ENCODE measurements around the gene CCL14.
"Not testable (repeated sequence)": the region's sequence is repeated elsewhere in the genome, so short reads cannot be mapped to it uniquely, and the experiment has no call there.

The CCL14 gene

GRCh38 chr17:35986643-35987042 lies at the start of gene CCL14:
Gene CCL14 (minus strand): TSS chr17:35986729. CDS start chr17:35986649, 80 bp downstream.
- no peaks in the 10 kb centered on the region for H3K27me3 ChIP-seq (ENCODE audit: control insufficient read depth, insufficient read depth, low read length)
- no peak for DNase-seq (ENCODE audit: low read depth, low spot score)

GRCh38 chr17:36036235-36036634 lies 49.7 kb upstream of the CCL14 start:
- DNase-seq (ENCODE audit: low read depth, low spot score), result no peak
- Histone ChIP-seq H3K4me3 (ENCODE audit: low read length) (no peak overlapping the region), H3K9me3 (ENCODE audit: control insufficient read depth, insufficient read depth, low read length) (no peaks in the 10 kb centered on the region), H3K36me3 (ENCODE audit: control insufficient read depth, insufficient read depth, low read length) (no peaks in the 10 kb centered on the region), H3K27me3 (ENCODE audit: control insufficient read depth, insufficient read depth, low read length) (no peaks in the 10 kb centered on the region), H3K4me1 (ENCODE audit: control insufficient read depth, insufficient read depth, low read length) (no peaks in the 10 kb centered on the region), H3K27ac (ENCODE audit: low read length) (no peak overlapping the region)
- no CpG with 5 or more reads among the region's 4 CpGs for WGBS (ENCODE audit: insufficient coverage, insufficient read length)

More at GRCh38 chr17:35986643-35987042, at the start of gene CCL14:
- Histone ChIP-seq H3K4me3 (ENCODE audit: low read length) (no peak within 1 kb of the TSS), H3K27ac (ENCODE audit: low read length) (no peak within 1 kb of the TSS), H3K4me1 (ENCODE audit: control insufficient read depth, insufficient read depth, low read length) (no peaks in the 10 kb centered on the region), H3K9me3 (ENCODE audit: control insufficient read depth, insufficient read depth, low read length) (no peaks in the 10 kb centered on the region), H3K36me3 (ENCODE audit: control insufficient read depth, insufficient read depth, low read length) (no peaks in the 10 kb centered on the region)
- WGBS (ENCODE audit: insufficient coverage, insufficient read length), result no CpG with 5 or more reads among the region's 1 CpG

- no peak overlapping the region for H3K27ac ChIP-seq (ENCODE audit: low read length)
- H3K27me3 ChIP-seq (ENCODE audit: control insufficient read depth, insufficient read depth, low read length), result no peaks in the 10 kb centered on the region
- H3K9me3 ChIP-seq (ENCODE audit: control insufficient read depth, insufficient read depth, low read length), result no peaks in the 10 kb centered on the region
- H3K4me3 ChIP-seq (ENCODE audit: low read length), result no peak overlapping the region
- WGBS (ENCODE audit: insufficient coverage, insufficient read length), result no CpG with 5 or more reads among the region's 3 CpGs
- no peak for DNase-seq (ENCODE audit: low read depth, low spot score)
- no peaks in the 10 kb centered on the region for H3K4me1 ChIP-seq (ENCODE audit: control insufficient read depth, insufficient read depth, low read length)
- H3K36me3 ChIP-seq (ENCODE audit: control insufficient read depth, insufficient read depth, low read length), result no peaks in the 10 kb centered on the region
Measured at GRCh38 chr17:36034127-36034526, 47.6 kb upstream of the CCL14 start.

GRCh38 chr17:36030956-36031355 lies 44.4 kb upstream of the CCL14 start:
- no peak for DNase-seq (ENCODE audit: low read depth, low spot score)
- H3K4me3 ChIP-seq (ENCODE audit: low read length), result no peak overlapping the region
- no peaks in the 10 kb centered on the region for H3K9me3 ChIP-seq (ENCODE audit: control insufficient read depth, insufficient read depth, low read length)
- H3K27ac ChIP-seq (ENCODE audit: low read length), result no peak overlapping the region
- H3K4me1 ChIP-seq (ENCODE audit: control insufficient read depth, insufficient read depth, low read length), result no peaks in the 10 kb centered on the region
- H3K27me3 ChIP-seq (ENCODE audit: control insufficient read depth, insufficient read depth, low read length), result no peaks in the 10 kb centered on the region
- no CpG with 5 or more reads among the region's 1 CpG for WGBS (ENCODE audit: insufficient coverage, insufficient read length)
- no peaks in the 10 kb centered on the region for H3K36me3 ChIP-seq (ENCODE audit: control insufficient read depth, insufficient read depth, low read length)

GRCh38 chr17:36027761-36028160 lies 41.2 kb upstream of the CCL14 start:
- H3K4me3 ChIP-seq (ENCODE audit: low read length), result no peak overlapping the region
- H3K4me1 ChIP-seq (ENCODE audit: control insufficient read depth, insufficient read depth, low read length), result no peaks in the 10 kb centered on the region
- WGBS (ENCODE audit: insufficient coverage, insufficient read length), result no CpG with 5 or more reads among the region's 4 CpGs
- H3K36me3 ChIP-seq (ENCODE audit: control insufficient read depth, insufficient read depth, low read length), result no peaks in the 10 kb centered on the region
- no peaks in the 10 kb centered on the region for H3K9me3 ChIP-seq (ENCODE audit: control insufficient read depth, insufficient read depth, low read length)
- H3K27me3 ChIP-seq (ENCODE audit: control insufficient read depth, insufficient read depth, low read length), result no peaks in the 10 kb centered on the region
- H3K27ac ChIP-seq (ENCODE audit: low read length), result no peak overlapping the region
- DNase-seq (ENCODE audit: low read depth, low spot score), result no peak

- DNase-seq (ENCODE audit: low read depth, low spot score), result no peak
- Histone ChIP-seq H3K27ac (ENCODE audit: low read length) (no peak overlapping the region), H3K27me3 (ENCODE audit: control insufficient read depth, insufficient read depth, low read length) (no peaks in the 10 kb centered on the region), H3K4me1 (ENCODE audit: control insufficient read depth, insufficient read depth, low read length) (no peaks in the 10 kb centered on the region), H3K36me3 (ENCODE audit: control insufficient read depth, insufficient read depth, low read length) (no peaks in the 10 kb centered on the region), H3K4me3 (ENCODE audit: low read length) (no peak overlapping the region), H3K9me3 (ENCODE audit: control insufficient read depth, insufficient read depth, low read length) (no peaks in the 10 kb centered on the region)
- whole genome bisulfite sequencing (ENCODE audit: insufficient coverage, insufficient read length), result no CpG with 5 or more reads among the region's 6 CpGs
Measured at GRCh38 chr17:36024106-36024869, 37.8 kb upstream of the CCL14 start.

GRCh38 chr17:36019423-36019822 lies 32.9 kb upstream of the CCL14 start:
- Histone ChIP-seq H3K4me1 (ENCODE audit: control insufficient read depth, insufficient read depth, low read length) (no peaks in the 10 kb centered on the region), H3K9me3 (ENCODE audit: control insufficient read depth, insufficient read depth, low read length) (no peaks in the 10 kb centered on the region), H3K4me3 (ENCODE audit: low read length) (no peak overlapping the region), H3K27me3 (ENCODE audit: control insufficient read depth, insufficient read depth, low read length) (no peaks in the 10 kb centered on the region), H3K27ac (ENCODE audit: low read length) (no peak overlapping the region), H3K36me3 (ENCODE audit: control insufficient read depth, insufficient read depth, low read length) (no peaks in the 10 kb centered on the region)
- no peak for DNase-seq (ENCODE audit: low read depth, low spot score)
- WGBS (ENCODE audit: insufficient coverage, insufficient read length), result no CpG with 5 or more reads among the region's 2 CpGs

GRCh38 chr17:36017799-36018198 lies 31.3 kb upstream of the CCL14 start, which contains the start of gene CCL23:
Gene CCL23 (minus strand): TSS chr17:36017972. CDS start chr17:36017897, 75 bp downstream.
- H3K9me3 ChIP-seq (ENCODE audit: control insufficient read depth, insufficient read depth, low read length), result no peaks in the 10 kb centered on the region
- no peak for DNase-seq (ENCODE audit: low read depth, low spot score)
- no CpG with 5 or more reads among the region's 6 CpGs for WGBS (ENCODE audit: insufficient coverage, insufficient read length)
- H3K36me3 ChIP-seq (ENCODE audit: control insufficient read depth, insufficient read depth, low read length), result no peaks in the 10 kb centered on the region
- H3K4me1 ChIP-seq (ENCODE audit: control insufficient read depth, insufficient read depth, low read length), result no peaks in the 10 kb centered on the region
- H3K27me3 ChIP-seq (ENCODE audit: control insufficient read depth, insufficient read depth, low read length), result no peaks in the 10 kb centered on the region
- H3K4me3 ChIP-seq (ENCODE audit: low read length), result no peak within 1 kb of the TSS
- no peak within 1 kb of the TSS for H3K27ac ChIP-seq (ENCODE audit: low read length)

GRCh38 chr17:36016555-36016954 lies 30.0 kb upstream of the CCL14 start:
- WGBS (ENCODE audit: insufficient coverage, insufficient read length), result no CpG with 5 or more reads among the region's 2 CpGs
- no peak overlapping the region for H3K4me3 ChIP-seq (ENCODE audit: low read length)
- H3K36me3 ChIP-seq (ENCODE audit: control insufficient read depth, insufficient read depth, low read length), result no peaks in the 10 kb centered on the region
- H3K27me3 ChIP-seq (ENCODE audit: control insufficient read depth, insufficient read depth, low read length), result no peaks in the 10 kb centered on the region
- no peaks in the 10 kb centered on the region for H3K9me3 ChIP-seq (ENCODE audit: control insufficient read depth, insufficient read depth, low read length)
- no peak for DNase-seq (ENCODE audit: low read depth, low spot score)
- H3K27ac ChIP-seq (ENCODE audit: low read length), result no peak overlapping the region
- no peaks in the 10 kb centered on the region for H3K4me1 ChIP-seq (ENCODE audit: control insufficient read depth, insufficient read depth, low read length)

GRCh38 chr17:36015895-36016294 lies 29.4 kb upstream of the CCL14 start:
- H3K4me1 ChIP-seq (ENCODE audit: control insufficient read depth, insufficient read depth, low read length); H3K27ac ChIP-seq (ENCODE audit: low read length); H3K9me3 ChIP-seq (ENCODE audit: control insufficient read depth, insufficient read depth, low read length); DNase-seq (ENCODE audit: low read depth, low spot score); H3K27me3 ChIP-seq (ENCODE audit: control insufficient read depth, insufficient read depth, low read length); H3K36me3 ChIP-seq (ENCODE audit: control insufficient read depth, insufficient read depth, low read length); H3K4me3 ChIP-seq (ENCODE audit: low read length): not testable (repeated sequence)
- WGBS (ENCODE audit: insufficient coverage, insufficient read length), result no CpG with 5 or more reads among the region's 4 CpGs

- WGBS (ENCODE audit: insufficient coverage, insufficient read length), result no CpG with 5 or more reads among the region's 5 CpGs
- no peak for DNase-seq (ENCODE audit: low read depth, low spot score)
- H3K9me3 ChIP-seq (ENCODE audit: control insufficient read depth, insufficient read depth, low read length), result no peaks in the 10 kb centered on the region
- H3K27me3 ChIP-seq (ENCODE audit: control insufficient read depth, insufficient read depth, low read length), result no peaks in the 10 kb centered on the region
- H3K36me3 ChIP-seq (ENCODE audit: control insufficient read depth, insufficient read depth, low read length), result no peaks in the 10 kb centered on the region
- no peak overlapping the region for H3K4me3 ChIP-seq (ENCODE audit: low read length)
- H3K4me1 ChIP-seq (ENCODE audit: control insufficient read depth, insufficient read depth, low read length), result no peaks in the 10 kb centered on the region
- no peak overlapping the region for H3K27ac ChIP-seq (ENCODE audit: low read length)
Measured at GRCh38 chr17:36014946-36015345, 28.4 kb upstream of the CCL14 start.

All from iPS DF 6.9 (cell line).